ENCODE measurements around the gene MGST3.
"Not testable (repeated sequence)": the region's sequence is repeated elsewhere in the genome, so short reads cannot be mapped to it uniquely, and the experiment has no call there.

Gene MGST3

GRCh38 chr1:165629151-165629550 lies 1.9 kb upstream of the MGST3 start:
- no peak for DNase-seq (ENCODE audit: low spot score)

DNA sequence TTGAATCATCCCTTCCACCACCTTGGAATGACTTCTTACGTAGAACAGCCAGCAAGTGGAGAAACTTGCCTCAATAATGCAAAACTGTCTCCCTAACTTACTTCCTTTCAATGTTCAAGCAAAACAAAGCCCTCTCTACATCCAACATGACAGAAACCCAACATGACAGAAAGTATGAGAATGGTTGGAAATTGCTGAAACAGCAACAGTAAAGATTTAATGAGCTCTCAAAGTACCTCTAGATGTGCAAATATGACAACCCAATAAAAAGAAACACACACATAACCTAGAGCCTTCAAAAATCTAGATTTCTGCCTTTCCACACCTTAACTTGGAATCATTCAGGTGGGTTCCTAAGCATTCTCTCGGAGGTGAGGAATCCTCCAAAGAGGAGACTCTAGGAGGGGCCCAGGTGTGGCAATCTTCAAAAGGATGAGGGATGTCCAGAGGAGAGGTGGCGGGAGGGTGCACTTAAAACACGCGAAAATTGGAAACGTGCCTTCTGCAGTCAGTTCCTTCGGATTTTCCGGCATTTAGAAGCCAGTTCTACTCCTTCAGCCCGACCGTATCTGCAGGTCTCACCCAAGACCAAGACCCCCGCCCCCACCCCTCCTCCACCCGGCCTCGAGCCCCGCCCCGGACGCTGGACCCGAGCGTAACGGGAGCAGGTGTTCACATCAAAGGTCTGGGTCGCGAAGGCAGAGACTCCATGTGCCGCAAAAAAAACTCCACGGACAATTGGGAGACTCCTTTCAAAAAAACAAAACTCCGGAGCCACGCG lies 996 bp upstream of the MGST3 start:
- no peak for DNase-seq (ENCODE audit: low spot score)

DNA sequence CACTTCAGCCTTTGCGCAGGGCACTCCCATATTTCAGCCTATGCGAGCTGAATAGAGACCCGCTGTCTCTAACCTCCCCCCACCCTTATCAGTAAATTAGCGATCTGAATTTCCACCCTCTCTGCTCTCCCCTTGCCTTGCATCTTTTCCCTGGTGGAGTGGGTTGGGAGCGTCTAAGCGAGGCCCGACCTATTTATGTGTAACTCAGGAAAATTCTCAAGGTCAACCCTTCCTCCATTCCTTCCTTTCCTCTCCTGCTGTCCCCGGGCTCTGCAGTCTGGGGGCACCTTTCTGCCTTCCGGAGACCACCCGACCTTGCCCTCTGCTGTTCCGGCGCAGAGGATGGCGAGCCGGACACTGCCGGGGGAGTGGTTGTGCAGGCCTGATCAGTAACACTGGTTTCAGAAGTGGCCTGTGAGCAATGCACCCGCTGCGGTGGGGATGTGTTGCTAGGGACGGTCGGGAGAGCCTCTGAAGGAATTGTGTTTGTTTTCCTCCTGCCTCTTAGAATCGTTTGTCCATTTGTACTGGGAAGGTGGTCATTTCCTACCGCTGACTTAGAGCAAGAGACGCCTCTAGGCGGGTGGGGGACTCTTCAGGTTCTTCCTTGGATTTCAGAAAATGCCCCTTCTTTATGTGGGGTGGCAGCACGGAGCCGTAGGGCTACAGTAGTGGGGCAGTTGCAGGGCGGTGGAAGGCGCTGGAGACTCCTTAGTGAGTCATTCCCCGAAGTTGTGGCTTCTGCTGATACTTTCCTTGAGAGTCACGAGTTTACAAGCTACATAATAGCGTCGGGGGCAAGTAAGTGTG lies 513 bp downstream of the MGST3 start:
- DNase-seq (ENCODE audit: low spot score) = peak; percentile 20

DNA sequence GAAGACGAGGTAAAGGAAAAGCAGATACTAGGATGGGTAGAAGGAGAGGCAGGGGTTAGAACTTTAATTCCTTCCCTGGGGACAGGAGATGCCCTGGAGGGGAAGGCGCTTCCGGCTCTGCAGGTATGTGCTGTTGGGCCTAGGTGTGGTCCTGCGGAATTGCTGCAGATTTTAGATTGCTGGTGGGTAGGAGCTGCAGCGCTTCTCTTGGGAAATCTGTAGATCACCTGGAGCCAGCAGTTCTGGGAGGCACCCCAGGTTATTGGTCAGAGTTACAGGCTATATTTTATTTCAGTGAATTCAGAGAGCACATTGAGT lies 1.1 kb downstream of the MGST3 start:
- DNase-seq (ENCODE audit: low spot score) = no peak

DNA sequence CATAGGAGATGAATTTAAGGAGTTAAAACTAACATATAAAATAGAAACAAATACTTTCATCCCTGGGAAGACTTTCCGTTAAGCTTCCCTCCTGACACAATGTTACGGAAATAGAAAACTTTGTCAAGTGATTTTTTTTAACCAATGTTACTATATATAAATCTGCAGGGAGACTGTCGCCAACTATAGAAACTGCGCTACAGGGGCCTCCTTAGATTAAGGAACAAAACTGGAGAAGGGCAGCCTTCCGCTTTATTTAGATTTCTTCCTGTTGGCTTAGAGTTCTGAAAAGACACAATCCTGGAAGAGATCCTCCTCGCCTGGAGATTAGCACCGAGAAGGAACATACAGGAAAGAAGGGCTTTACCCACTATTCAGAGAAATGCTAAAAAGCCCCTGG lies 1.5 kb downstream of the MGST3 start:
- DNase-seq (ENCODE audit: low spot score) = no peak

GRCh38 chr1:165633614-165634013 lies 2.6 kb downstream of the MGST3 start:
- DNase-seq (ENCODE audit: low spot score) = no peak

DNA sequence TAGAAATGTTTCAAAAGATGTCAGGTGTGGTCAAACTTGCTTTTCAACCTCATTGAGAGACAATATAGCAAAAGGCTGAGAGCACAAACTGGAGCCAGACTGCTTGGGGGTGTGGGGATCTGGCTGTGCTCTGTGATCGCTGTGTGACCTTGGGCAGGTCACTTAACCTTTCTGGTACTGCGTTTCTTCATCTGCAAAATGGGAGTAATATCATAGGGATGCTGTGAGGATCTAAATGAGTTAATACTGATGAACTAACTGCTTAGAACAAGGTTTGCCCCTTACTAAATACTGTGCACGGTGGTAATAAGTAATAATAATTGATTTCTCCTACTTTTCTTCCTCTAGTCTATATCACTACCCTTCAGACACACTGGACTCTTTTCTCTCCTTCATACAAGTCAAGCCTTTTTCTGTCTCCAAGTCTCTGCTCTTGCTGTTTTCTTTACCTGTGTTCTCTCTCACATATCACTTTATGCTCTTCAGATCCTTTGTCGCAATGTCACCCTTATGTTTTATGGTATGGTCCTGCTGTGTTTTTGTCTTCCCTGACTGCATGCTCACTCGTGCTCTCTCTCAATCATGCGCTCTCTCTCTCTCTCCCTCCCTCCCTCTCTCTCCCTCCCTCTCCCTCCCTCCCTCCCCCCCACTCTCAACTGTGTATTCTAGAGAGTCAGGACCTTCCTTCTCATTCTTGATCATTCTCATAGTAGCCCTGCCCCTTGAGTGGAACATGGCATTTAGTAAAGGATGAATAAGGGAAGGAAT lies 3.3 kb downstream of the MGST3 start:
- no peak for DNase-seq (ENCODE audit: low spot score)

DNA sequence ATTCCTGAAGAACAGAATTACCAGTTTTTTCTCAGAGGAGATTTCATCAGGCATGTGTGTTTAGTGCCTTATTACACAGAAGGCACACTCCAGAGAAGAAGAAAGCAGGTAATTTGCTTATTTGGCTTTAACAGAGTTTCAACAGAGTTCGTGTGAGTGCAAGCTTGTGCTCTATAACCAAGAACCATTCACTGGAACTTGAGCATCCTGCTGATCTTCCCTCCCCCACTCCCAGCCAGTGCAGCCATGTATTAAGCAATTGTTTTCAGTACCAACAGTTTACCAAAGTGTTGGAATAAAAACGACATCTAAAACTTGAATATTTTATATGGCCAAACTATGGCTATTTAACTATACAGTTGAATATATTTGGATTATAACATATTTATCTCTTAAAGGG lies 4.3 kb downstream of the MGST3 start:
- DNase-seq (ENCODE audit: low spot score) = no peak

GRCh38 chr1:165635823-165636222 lies 4.8 kb downstream of the MGST3 start:
- DNase-seq (ENCODE audit: low spot score) = no peak

- DNase-seq (ENCODE audit: low spot score) = no peak
These were observed 6.4 kb downstream of the MGST3 start for GRCh38 chr1:165637427-165637826.

- not testable (repeated sequence) for DNase-seq (ENCODE audit: low spot score)
These were observed 7.2 kb downstream of the MGST3 start for GRCh38 chr1:165638211-165638610.

GRCh38 chr1:165639821-165640623 lies 9.0 kb downstream of the MGST3 start:
- DNase-seq (ENCODE audit: low spot score) = no peak

GRCh38 chr1:165641231-165641987 lies 10.4 kb downstream of the MGST3 start:
- DNase-seq (ENCODE audit: low spot score) = no peak

DNA sequence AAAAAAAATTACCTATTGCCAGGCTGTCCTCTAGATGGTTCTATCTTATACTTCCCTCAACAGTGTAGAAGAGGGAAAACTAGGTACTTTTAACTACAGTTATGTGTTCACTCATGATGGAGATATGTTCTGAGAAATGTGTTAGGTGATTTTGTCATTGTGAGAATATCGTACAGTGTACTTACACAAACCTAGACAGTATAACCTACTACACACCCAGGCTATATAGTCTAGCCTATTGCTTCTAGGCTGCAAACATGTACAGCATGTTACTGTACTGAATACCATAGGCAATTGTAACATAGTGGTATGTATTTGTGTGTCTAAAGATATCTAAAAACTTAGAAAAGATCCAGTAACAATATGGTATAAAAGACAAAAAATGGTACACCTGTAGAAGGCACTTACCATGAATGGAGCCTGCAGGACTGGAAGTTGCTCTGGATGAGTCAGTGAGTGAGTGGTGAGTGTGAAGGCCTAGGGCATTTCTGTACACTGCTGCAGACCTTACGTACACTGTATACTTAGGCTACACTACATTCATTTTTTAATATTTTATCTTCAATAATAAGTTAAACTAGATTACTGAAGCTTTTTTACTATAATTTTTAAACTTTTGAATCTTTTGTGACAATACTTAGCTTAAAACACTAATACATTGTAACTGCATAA lies 13.2 kb downstream of the MGST3 start:
- DNase-seq (ENCODE audit: low spot score) = no peak

DNA sequence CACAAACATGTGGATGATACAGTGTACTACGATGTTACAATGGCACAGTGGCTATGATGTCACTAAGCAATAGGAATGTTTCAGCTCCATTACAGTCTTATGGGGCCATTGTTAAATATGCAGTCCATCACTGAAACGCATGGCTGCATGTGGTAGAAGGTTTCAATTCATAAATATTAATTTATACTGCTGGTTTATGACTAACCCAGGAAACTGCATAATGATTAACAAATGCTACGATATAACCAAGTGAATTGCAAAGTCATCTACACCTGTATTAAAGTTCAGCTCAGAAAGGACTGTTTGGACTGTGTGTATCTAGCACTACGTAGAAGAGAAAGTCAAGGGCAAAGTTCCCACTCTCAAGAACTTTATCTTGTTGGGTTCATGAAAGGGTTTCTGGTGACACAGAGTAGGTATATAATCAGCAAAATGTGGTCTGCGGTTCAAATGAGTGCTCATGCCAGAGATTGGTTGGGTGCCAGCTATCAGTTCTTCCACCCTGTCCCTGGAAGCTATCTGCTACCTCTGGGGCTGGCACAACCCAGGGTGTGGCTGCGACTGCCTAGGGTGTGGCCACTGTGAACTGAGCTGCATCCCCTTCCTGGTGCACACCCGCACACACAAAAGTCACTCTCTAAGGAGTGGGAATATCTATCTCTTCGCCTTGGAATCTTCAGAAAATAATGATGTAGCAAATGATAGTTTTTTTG lies 14.8 kb downstream of the MGST3 start:
- peak; percentile 20 for DNase-seq (ENCODE audit: low spot score)

DNA sequence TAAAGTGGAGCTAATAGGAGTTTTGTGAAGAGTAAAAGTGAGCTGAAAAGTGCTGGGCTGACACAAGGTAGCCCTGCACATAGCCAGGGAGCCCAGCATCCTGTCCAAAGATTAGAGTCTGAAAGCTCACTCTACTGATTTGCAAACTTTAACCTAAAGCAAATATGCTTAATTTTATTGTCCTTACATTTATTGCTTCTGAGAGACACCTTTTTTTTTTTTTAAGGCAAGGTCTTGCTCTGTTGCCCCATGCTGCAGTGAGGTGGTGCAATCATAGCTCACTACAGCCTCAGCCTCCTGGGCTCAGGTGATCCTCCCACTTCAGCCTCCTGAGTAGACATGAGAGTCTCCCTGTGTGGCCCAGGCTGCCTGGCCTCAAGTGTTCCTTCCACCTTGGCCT lies 16.5 kb downstream of the MGST3 start:
- no peak for DNase-seq (ENCODE audit: low spot score)

GRCh38 chr1:165647970-165648369 lies 16.9 kb downstream of the MGST3 start:
- no peak for DNase-seq (ENCODE audit: low spot score)

GRCh38 chr1:165648919-165649572 lies 18.0 kb downstream of the MGST3 start:
- DNase-seq (ENCODE audit: low spot score) = no peak

GRCh38 chr1:165650981-165651625 lies 20.1 kb downstream of the MGST3 start:
- DNase-seq (ENCODE audit: low spot score) = no peak
